Measurements from ENCODE around the gene USP31. TPM values are rescaled to one million over a fixed set of nuclear protein-coding genes. Genes with fewer than 3 reads are reported as not detected.

Gene USP31
- total and polyA plus RNA-seq, 3 donors from 2014 or later = 23.3 to 73.6 (median 73.1) TPM

GRCh38 chr16:23174622-23175021, 25.4 kb upstream of the USP31 start:
- intact Hi-C loops (cut with DNase I; ENCODE audit: low total_unique reads) = no loop called here
- no peaks in the 10 kb centered on the region for H3K9me3 ChIP-seq
- no peaks in the 10 kb centered on the region for H3K36me3 ChIP-seq (ENCODE audit: low read depth, missing control alignments)
- no peaks in the 10 kb centered on the region for H3K4me1 ChIP-seq
- H3K4me3 ChIP-seq = no peak overlapping the region
- no peaks in the 10 kb centered on the region for H3K27me3 ChIP-seq
- 33 to 69% methylated on average over 2 of the region's 2 CpGs for WGBS, 2 donors
- no peak overlapping the region for H3K27ac ChIP-seq
- no peak for TF ChIP-seq CTCF (IDR thresholded peaks at IDR 0.05)
- no peak for TF ChIP-seq POLR2A (IDR thresholded peaks at IDR 0.05)
- DNase-seq = no peak

GRCh38 chr16:23172994-23173393, 23.7 kb upstream of the USP31 start:
- H3K36me3 ChIP-seq (ENCODE audit: low read depth, missing control alignments) = no peaks in the 10 kb centered on the region
- H3K27me3 ChIP-seq = no peaks in the 10 kb centered on the region
- intact Hi-C loops (cut with DNase I; ENCODE audit: low total_unique reads) = no loop called here
- H3K9me3 ChIP-seq = no peaks in the 10 kb centered on the region
- DNase-seq = no peak
- H3K4me3 ChIP-seq = no peak overlapping the region
- H3K4me1 ChIP-seq = no peaks in the 10 kb centered on the region
- WGBS, 2 donors = 63 to 72% methylated on average over 3 of the region's 3 CpGs
- H3K27ac ChIP-seq = no peak overlapping the region
- TF ChIP-seq CTCF (IDR thresholded peaks at IDR 0.05) (no peak), POLR2A (IDR thresholded peaks at IDR 0.05) (no peak)

GRCh38 chr16:23172583-23172982, 23.3 kb upstream of the USP31 start:
- TF ChIP-seq CTCF (IDR thresholded peaks at IDR 0.05) (no peak), POLR2A (IDR thresholded peaks at IDR 0.05) (no peak)
- H3K36me3 ChIP-seq (ENCODE audit: low read depth, missing control alignments) = no peaks in the 10 kb centered on the region

GRCh38 chr16:23164736-23165135, 15.5 kb upstream of the USP31 start:
- Histone ChIP-seq H3K4me1 (no peaks in the 10 kb centered on the region), H3K4me3 (no peak overlapping the region), H3K36me3 (ENCODE audit: low read depth, missing control alignments) (no peaks in the 10 kb centered on the region), H3K9me3 (no peaks in the 10 kb centered on the region), H3K27ac (no peak overlapping the region), H3K27me3 (no peaks in the 10 kb centered on the region)
- intact Hi-C loops (cut with DNase I; ENCODE audit: low total_unique reads) = no loop called here
- 75 to 78% methylated on average over 4 of the region's 4 CpGs for WGBS, 2 donors
- TF ChIP-seq CTCF (IDR thresholded peaks at IDR 0.05) (no peak), POLR2A (IDR thresholded peaks at IDR 0.05) (no peak)
- DNase-seq = no peak

More at GRCh38 chr16:23172583-23172982, 23.3 kb upstream of the USP31 start:
- Histone ChIP-seq H3K9me3 (no peaks in the 10 kb centered on the region), H3K4me1 (no peaks in the 10 kb centered on the region), H3K4me3 (no peak overlapping the region), H3K27ac (no peak overlapping the region), H3K27me3 (no peaks in the 10 kb centered on the region)
- WGBS, 2 donors = 64 to 72% methylated on average over 3 to 7 of the region's 7 CpGs
- DNase-seq = no peak
- intact Hi-C loops (cut with DNase I; ENCODE audit: low total_unique reads) = no loop called here

- Histone ChIP-seq H3K27ac (no peak overlapping the region), H3K27me3 (no peaks in the 10 kb centered on the region), H3K4me1 (no peaks in the 10 kb centered on the region), H3K4me3 (no peak overlapping the region), H3K9me3 (no peaks in the 10 kb centered on the region), H3K36me3 (ENCODE audit: low read depth, missing control alignments) (no peaks in the 10 kb centered on the region)
- TF ChIP-seq POLR2A (IDR thresholded peaks at IDR 0.05) (no peak), CTCF (IDR thresholded peaks at IDR 0.05) (no peak)
- no peak for DNase-seq
- 77 to 88% methylated on average over 2 of the region's 2 CpGs for WGBS, 2 donors
- intact Hi-C loops (cut with DNase I; ENCODE audit: low total_unique reads) = no loop called here
These were observed 14.7 kb upstream of the USP31 start for GRCh38 chr16:23163921-23164320.
